Hematopoietic multipotent progenitor cell treated with erythropoietin and hydrocortisone succinate and interleukin-3 and kit ligand, for 17 days (in vitro differentiated cells): ENCODE results near the gene CAST.

ENCODE experiments used
- DNase-seq: peaks from one replicate; pipeline ENCODE4 v3.0.0-alpha.2; 2015; ENCODE audit warnings: low spot score

CAST gene

DNA sequence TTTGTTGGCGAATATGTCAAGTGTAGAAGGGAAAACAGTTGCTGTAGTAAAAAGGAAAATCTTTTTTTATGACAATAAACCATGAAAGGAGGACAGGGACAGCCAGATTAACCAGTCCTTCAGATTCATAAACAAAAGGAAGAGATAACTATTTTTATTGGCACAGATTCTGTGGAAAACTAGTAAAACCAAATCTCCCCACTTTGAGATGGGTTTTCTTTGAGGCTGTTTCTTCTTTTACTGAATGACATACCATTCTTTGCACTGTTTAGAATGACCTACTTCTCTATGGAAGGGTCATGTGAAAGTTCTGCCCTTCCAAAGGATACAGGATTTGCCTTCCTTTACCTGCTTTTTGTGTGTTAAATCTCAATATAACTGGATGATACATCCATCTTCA is 13.7 kb downstream of the CAST start:
- no peak for DNase-seq

- no peak for DNase-seq
Measured at GRCh38 chr5:96677496-96677895, 15.3 kb downstream of the CAST start.

- DNase-seq, result no peak
Measured at GRCh38 chr5:96679293-96679692, 17.1 kb downstream of the CAST start.

DNA sequence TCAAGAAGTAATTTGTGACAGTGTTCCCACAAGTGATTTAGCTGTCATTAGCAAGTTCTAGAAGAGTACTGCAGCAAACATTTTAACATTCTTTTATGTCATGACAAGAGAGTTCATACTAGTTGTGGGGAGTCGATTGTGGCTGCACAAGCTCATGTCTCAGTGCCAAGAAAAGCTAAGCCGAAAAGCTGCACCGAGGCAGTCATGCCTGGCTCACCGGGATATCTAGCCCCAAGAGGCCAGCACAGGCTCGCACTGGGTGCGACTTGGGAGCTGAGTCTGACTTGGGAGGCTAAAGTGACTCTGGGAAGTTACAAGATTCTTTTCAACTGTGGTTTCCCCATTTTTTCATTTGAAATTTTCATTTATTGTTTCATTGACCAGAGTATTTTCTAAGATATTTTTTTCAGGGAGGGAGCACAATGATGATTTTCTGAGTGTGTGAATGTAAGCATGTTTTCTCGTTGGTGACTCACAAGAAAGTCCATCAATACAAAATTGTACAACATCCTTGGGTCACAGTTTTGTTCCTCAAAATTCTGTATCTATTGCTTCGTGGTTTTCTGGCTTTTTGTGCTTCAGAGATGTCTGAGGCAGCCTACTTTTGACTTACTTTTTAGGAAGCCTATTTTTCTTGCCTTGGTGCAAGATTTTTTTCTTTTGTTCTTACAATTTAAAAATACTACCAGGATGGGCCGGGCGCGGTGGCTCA is 18.7 kb downstream of the CAST start:
- DNase-seq, result no peak

DNA sequence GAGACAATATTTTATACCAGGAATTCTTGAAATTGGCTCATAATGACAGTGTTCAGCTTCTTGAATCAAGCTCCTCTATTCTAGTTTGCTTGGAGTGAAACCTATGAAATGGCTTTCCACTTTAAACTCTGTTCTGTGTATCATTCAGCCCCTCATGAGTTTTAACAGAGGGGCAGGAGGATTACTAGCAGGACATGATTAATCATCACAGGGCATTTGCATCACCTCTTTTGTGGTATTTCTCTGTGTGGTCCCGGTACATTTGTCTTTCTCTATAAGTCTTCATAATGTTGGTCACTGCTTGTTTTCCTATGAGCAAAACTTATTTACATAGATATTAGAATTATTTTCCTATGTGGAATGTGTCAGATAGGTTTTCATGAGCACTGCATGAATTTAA is 21.2 kb downstream of the CAST start:
- DNase-seq, result no peak

DNA sequence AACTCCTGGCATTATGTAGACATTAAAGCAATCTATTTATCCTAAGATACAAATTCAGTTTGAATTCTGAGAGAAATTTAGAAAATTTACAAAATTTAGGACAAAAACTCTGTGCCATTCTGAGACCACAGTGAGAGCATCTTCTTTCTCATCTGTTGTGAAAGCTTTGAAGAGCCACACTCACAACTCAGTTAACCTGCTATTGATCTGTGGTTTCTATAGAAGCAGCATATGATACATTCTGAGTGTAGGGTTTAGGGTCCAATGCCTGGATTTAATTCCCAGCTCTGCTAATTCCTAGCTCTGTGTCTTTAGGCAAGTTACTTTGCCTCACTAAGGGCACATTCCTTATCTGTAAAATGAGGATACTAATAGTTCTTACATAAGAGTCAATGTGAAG is 21.6 kb downstream of the CAST start:
- DNase-seq, result no peak

GRCh38 chr5:96687080-96687479 is 24.9 kb downstream of the CAST start:
- no peak for DNase-seq

DNA sequence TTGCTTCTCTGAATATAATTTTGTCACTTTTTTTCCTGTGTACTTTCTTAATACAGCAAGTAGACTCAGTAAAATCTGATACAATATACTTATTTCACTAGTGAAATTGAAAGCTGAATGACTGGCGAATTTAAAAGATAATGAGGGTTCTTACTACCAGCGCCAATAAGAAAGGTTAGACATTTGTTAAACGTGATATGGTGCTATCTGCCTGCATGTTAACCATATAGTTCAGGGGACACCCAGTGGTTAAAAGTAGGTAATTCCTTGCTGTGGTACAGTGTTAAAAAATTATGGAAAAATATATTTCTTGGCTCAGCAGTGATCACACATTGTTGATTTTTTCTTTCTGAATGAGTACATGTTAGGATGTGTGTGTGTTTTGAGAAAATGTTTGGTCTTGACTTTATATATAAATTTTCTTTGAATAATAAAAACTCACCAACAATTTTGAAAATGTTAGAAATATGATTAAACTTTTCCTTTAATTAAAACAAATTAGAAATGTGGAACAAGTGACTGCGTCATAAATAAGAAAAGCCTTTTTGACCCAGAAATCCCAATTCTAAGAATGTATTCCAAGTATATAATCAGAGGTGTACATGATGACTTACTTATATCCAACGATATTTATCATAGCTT is 25.8 kb downstream of the CAST start:
- peak; percentile 61 for DNase-seq

GRCh38 chr5:96690861-96691260 is 28.7 kb downstream of the CAST start:
- no peak for DNase-seq

GRCh38 chr5:96691503-96692303 is 29.5 kb downstream of the CAST start:
- no peak for DNase-seq

DNA sequence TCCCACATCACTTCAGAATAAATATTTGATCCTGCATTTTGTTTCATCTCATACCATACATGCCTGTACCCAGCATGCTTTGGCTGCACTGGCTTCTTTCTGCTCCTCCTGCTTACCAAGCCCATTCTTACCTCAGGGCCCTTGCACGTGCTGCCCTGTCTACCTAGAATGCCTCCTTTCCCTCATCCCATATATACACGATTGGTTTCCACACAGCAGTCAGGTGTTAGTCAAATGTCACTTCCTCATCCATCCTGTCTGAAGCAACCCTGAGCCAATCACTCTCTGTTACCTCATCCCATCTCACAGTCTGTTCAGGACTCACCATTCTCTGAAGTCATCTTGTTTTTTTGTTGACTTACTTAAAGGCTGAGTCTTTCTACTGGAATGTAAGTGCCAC is 30.3 kb downstream of the CAST start:
- no peak for DNase-seq

- no peak for DNase-seq
Measured at GRCh38 chr5:96699186-96699820, 37.1 kb downstream of the CAST start.

GRCh38 chr5:96702503-96703383 is 40.6 kb downstream of the CAST start:
- peak; percentile 87 for DNase-seq

- peak; percentile 50 for DNase-seq
Measured at GRCh38 chr5:96703384-96703920, 41.3 kb downstream of the CAST start.

DNA sequence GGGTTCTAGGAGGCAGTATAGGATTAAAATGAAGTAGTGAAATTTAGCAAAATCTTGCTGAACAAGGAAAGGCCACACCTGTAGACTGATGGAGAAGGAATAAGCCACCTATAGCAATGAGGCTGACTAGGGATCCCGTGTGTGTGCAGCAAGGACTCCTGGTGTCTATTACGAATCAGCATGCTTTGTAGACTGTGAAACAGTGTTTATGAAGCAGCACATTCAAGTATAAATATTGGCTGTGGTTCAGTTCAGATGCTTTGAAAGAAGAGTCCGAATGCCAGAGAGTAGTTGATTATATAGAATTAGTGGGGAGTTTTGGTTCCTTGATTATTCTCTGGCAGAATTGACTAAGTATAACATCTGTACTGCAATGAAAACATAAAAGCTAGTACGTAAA is 41.8 kb downstream of the CAST start:
- DNase-seq, result no peak

GRCh38 chr5:96706433-96707111 is 44.4 kb downstream of the CAST start:
- DNase-seq, result no peak

DNA sequence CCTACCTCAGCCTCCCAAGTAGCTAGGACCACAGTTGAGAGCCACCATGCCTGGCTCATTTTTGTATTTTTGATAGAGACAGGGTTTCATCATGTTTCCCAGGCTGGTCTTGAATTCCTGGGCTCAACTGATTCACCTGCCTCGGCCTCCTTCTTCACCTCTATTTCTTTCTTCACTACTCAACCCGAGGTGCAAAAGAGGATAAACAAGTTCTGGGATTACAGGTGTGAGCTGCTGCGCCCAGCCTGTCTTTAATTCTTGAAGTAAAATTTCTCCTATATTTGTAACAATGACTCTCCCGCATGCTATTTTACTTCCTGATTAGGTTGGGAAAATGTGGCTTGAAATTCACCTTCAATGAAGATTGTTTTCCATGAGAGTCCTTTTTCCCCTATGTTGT is 46.4 kb downstream of the CAST start:
- DNase-seq, result no peak

DNA sequence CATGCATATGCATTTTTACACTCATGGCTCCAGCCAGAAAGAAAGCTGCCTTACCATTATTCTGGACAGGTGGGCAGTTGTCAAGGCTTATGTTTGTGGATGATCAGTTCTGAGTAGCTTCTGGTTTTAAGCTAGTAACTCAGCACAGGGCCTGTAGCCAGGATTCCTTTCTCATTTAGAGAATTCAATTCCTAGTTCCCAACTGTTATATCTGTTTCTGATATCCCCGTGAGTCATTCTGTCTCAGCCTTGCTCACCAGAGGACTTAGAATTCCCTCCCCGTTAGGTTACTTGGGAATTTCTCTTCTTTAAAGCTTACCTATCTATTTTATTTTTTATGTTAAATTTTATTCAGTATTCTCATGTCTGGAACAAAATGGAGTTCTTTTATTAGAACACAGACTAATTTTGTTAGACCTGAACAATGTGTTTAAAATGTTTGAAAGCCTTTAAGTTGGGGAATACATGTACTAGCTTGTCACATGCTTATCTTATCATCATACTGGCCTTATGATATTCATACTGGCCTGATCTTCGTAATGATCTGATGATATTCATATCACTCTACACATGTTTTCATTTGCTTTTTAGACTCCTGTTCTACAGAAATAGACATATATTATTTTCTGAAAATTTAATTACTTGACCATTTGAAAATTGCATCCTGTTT is 47.1 kb downstream of the CAST start:
- DNase-seq, result no peak

DNA sequence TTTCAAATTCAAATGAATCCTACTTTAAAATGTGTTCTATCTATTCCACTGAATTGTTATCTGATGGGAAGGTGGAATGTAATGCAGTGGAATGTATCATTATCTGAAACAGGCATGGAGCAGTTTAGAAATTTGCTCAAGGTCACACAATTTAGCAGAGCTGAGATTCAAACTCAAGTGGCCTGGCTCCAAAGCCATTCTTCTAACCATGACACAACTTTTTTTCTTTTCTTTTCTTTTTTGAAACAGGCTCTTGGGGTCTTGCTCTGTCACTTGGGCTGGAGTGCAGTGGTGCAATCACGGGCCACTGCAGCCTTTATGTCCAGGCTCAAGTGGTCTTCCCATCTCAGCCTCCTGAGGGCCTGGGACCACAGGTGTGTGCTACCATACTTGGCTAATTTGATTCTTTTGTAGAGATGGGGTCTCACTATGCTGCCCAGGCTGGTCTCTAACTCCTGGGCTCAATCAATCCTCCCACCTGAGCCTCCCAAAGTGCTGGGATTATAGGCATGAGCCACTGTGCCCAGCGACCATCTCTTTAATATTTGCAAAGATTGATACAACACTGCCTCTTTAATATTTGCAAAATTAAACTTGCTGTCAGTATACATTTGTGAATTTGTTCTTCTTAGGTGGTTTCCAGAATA is 50.0 kb downstream of the CAST start:
- no peak for DNase-seq

DNA sequence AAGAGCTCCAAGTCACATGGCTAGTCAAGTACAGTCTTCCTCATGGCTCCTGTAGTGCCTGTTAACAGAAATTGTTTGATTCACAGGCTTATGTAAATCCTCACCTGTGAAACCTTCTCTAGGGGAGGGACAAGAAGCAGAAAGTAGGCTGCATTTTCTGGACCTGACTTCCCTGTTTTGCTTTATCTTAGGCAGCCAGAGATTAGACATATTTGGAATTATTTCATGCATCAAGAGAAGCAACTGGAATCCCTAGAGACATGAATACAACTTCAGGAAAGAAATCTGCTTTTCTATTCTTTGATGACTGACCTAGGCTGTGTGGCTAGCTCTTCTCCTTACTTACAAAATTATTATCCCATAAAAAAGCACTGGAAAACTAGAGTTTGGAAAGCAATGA is 52.3 kb downstream of the CAST start:
- DNase-seq, result no peak
